Suprapubic skin (tissue), 3 donors: Measurements from ENCODE around the gene GPC5.

Experiments used
- EP300 ChIP-seq: sonication (generic); formaldehyde crosslinking; IDR thresholded peaks from one replicate; pipeline ENCODE4 v1.6.1; 2017; ENCODE audit warnings: antibody characterized with exemption
- POLR2A ChIP-seq, 2 donors: fragments of 450-650 bp; IDR thresholded peaks; one replicate each; pipeline ENCODE4 v1.6.1; 2017; ENCODE audit warnings: antibody characterized with exemption in 2 of 2, mild to moderate bottlenecking in 2 of 2, moderate library complexity in 2 of 2
- TF ChIP-seq, protein P1 (sequence below), 2 donors: fragments of 200-600 bp in 1 of 2; fragments of 450-650 bp in 1 of 2; sonication (generic) in 1 of 2; IDR thresholded peaks; one replicate each; pipeline ENCODE4 v1.5.1; 2016 to 2019; ENCODE audit warnings: antibody characterized with exemption in 2 of 2, mild to moderate bottlenecking in 1 of 2, moderate library complexity in 1 of 2

DNA sequence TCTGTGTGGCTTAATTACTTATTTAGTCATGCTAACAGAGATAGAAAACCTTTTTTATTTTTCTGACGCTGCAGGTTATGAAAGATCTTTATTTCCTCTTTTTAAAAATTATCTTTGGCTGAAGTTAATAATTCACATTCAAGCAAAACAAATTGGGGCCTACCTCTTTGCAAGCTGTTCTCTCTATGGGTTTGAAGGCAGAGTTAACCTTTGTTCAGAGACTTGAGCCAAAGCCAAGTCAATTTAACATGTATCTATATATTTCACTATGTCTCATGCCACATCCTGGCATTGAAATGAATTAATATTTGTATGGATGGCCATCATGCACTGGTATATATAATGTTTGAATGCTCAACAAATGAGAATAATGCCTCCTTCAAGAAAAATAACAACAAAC is 1150.9 kb downstream of the GPC5 start:
- TF ChIP-seq, protein P1, sequence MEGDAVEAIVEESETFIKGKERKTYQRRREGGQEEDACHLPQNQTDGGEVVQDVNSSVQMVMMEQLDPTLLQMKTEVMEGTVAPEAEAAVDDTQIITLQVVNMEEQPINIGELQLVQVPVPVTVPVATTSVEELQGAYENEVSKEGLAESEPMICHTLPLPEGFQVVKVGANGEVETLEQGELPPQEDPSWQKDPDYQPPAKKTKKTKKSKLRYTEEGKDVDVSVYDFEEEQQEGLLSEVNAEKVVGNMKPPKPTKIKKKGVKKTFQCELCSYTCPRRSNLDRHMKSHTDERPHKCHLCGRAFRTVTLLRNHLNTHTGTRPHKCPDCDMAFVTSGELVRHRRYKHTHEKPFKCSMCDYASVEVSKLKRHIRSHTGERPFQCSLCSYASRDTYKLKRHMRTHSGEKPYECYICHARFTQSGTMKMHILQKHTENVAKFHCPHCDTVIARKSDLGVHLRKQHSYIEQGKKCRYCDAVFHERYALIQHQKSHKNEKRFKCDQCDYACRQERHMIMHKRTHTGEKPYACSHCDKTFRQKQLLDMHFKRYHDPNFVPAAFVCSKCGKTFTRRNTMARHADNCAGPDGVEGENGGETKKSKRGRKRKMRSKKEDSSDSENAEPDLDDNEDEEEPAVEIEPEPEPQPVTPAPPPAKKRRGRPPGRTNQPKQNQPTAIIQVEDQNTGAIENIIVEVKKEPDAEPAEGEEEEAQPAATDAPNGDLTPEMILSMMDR (IDR thresholded peaks at IDR 0.05), result no peak
- TF ChIP-seq EP300 (no peak), POLR2A (IDR thresholded peaks at IDR 0.05) (no peak)
